Measurements from ENCODE around the gene FERMT3. TPM values are rescaled to one million over a fixed set of nuclear protein-coding genes. Genes with fewer than 3 reads are reported as not detected.

FERMT3 gene
- polyA plus RNA-seq, 1 of the 3 experiments (the other 2 are of a cell fraction): 1.4 TPM

DNA sequence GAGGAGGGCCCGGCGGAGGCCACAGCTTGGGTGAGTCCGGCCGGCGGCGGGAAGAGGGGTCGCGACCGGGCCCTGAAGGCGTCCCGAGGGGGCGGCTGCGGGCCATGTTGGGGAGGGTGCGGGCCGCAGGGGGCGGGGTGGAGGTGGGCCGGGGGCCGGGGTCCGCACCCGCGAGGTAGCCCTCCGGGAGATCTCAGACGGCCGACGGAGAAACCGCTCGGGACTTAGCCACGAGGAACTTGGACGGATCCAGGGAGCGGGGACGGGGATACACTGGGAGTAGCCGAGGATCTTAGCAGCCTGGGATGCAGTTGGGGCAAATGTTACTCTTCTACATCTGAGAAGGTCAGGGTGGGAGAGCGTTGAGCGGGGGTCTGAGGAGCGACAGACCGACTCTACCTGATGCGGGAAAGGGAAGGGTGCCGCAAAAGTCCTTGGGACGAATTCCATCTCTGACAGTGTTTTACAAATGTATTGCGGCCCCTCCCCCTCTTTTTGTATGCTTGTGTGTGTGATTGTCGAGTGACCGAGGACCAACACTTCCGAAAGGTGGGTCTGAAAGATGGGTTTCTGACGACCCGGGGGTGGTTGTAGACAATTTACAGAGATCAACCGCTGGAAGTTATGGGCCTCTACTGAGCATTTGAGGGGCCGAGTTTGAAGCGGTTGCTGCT is 19.9 kb upstream of the FERMT3 start:
- H3K9ac ChIP-seq: no peak overlapping the region

DNA sequence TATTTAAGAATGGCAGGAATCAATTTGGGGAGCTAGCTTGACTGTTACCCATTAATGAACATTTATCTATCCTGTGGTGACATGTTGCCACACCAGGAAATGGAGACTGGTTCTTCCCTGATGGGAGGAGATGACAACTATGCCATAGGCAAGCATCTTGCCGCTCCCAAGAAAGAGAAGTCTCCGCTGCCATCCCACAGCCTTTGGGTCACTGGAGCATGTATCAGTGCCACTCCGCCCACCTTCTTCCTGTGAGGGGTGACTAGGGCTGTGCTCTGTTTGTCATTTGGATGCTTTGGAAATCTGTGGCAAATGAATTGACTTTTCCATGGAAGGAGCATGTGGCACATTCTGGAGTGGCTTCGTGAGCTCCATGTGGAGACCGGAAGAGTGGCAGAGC is 14.1 kb upstream of the FERMT3 start:
- POLR2A ChIA-PET: interaction anchor here (0.9 kb wide), 1 partner anchor 9 kb away, joined by 3 read pairs; no protein-coding TSS in a partner anchor
- Histone ChIP-seq H3K9me3 (no peaks in the 10 kb centered on the region), H3K27ac (ENCODE audit: low read depth in 2 of 2, low read length in 1 of 2) (no peak overlapping the region), H3K9ac (no peak overlapping the region), H3K4me3 (ENCODE audit: low read depth in 2 of 2, low read length in 1 of 2) (no peak overlapping the region), H3K27me3 (ENCODE audit: insufficient read depth) (no peaks in the 10 kb centered on the region), H2AFZ (ENCODE audit: low read depth) (no peak overlapping the region), H3K4me1 (ENCODE audit: control insufficient read depth in 1 of 2, insufficient read depth in 2 of 2, low read depth in 1 of 2, low read length in 1 of 2) (no peaks in the 10 kb centered on the region), H3K36me3 (replicated peaks in 1 of 2; ENCODE audit: control insufficient read depth in 1 of 2, insufficient read depth in 2 of 2, low read length in 1 of 2) (peaks cover 48 to 54% of the 10 kb centered on the region in 2 experiments), H4K20me1 (ENCODE audit: insufficient read depth) (peaks cover 43% of the 10 kb centered on the region), H3K79me2 (ENCODE audit: insufficient read depth) (peaks cover 13% of the 10 kb centered on the region), H3K4me2 (no peak overlapping the region), H3F3A (replicated peaks; ENCODE audit: insufficient read depth) (peaks cover 10% of the 10 kb centered on the region), H3K9me2 (no peaks in the 10 kb centered on the region)
- WGBS (ENCODE audit: low lambda C conversion rate): 97% methylated on average over 5 of the region's 5 CpGs
- CTCF ChIA-PET: interaction anchor here (0.7 to 2.4 kb wide), 2 partner anchors 12 to 55 kb away, joined by 3 to 7 read pairs; partner anchors contain the start of gene PPP1R14B
- DNase-seq: no peak
- TF ChIP-seq, protein P1, sequence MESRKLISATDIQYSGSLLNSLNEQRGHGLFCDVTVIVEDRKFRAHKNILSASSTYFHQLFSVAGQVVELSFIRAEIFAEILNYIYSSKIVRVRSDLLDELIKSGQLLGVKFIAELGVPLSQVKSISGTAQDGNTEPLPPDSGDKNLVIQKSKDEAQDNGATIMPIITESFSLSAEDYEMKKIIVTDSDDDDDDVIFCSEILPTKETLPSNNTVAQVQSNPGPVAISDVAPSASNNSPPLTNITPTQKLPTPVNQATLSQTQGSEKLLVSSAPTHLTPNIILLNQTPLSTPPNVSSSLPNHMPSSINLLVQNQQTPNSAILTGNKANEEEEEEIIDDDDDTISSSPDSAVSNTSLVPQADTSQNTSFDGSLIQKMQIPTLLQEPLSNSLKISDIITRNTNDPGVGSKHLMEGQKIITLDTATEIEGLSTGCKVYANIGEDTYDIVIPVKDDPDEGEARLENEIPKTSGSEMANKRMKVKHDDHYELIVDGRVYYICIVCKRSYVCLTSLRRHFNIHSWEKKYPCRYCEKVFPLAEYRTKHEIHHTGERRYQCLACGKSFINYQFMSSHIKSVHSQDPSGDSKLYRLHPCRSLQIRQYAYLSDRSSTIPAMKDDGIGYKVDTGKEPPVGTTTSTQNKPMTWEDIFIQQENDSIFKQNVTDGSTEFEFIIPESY (IDR thresholded peaks at IDR 0.05; ENCODE audit: borderline replicate concordance, low read depth): no peak
- TF ChIP-seq, protein P2, sequence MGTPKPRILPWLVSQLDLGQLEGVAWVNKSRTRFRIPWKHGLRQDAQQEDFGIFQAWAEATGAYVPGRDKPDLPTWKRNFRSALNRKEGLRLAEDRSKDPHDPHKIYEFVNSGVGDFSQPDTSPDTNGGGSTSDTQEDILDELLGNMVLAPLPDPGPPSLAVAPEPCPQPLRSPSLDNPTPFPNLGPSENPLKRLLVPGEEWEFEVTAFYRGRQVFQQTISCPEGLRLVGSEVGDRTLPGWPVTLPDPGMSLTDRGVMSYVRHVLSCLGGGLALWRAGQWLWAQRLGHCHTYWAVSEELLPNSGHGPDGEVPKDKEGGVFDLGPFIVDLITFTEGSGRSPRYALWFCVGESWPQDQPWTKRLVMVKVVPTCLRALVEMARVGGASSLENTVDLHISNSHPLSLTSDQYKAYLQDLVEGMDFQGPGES (IDR thresholded peaks at IDR 0.05; ENCODE audit: low read depth, low read length): no peak
- TF ChIP-seq FOXJ3 (CRISPR knock-in tag; IDR thresholded peaks at IDR 0.05): no peak
- TF ChIP-seq, protein P3, sequence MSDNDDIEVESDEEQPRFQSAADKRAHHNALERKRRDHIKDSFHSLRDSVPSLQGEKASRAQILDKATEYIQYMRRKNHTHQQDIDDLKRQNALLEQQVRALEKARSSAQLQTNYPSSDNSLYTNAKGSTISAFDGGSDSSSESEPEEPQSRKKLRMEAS (IDR thresholded peaks at IDR 0.05; ENCODE audit: low read depth): no peak
- TF ChIP-seq SMC3 (IDR thresholded peaks at IDR 0.05; ENCODE audit: low read depth, low read length): no peak
- no peak for TF ChIP-seq EP300 (IDR thresholded peaks at IDR 0.05; ENCODE audit: borderline replicate concordance in 1 of 2, low read depth in 1 of 2, low read length in 1 of 2)
- TF ChIP-seq RCOR1 (IDR thresholded peaks at IDR 0.05; ENCODE audit: low read length): no peak
- TF ChIP-seq, protein P4, sequence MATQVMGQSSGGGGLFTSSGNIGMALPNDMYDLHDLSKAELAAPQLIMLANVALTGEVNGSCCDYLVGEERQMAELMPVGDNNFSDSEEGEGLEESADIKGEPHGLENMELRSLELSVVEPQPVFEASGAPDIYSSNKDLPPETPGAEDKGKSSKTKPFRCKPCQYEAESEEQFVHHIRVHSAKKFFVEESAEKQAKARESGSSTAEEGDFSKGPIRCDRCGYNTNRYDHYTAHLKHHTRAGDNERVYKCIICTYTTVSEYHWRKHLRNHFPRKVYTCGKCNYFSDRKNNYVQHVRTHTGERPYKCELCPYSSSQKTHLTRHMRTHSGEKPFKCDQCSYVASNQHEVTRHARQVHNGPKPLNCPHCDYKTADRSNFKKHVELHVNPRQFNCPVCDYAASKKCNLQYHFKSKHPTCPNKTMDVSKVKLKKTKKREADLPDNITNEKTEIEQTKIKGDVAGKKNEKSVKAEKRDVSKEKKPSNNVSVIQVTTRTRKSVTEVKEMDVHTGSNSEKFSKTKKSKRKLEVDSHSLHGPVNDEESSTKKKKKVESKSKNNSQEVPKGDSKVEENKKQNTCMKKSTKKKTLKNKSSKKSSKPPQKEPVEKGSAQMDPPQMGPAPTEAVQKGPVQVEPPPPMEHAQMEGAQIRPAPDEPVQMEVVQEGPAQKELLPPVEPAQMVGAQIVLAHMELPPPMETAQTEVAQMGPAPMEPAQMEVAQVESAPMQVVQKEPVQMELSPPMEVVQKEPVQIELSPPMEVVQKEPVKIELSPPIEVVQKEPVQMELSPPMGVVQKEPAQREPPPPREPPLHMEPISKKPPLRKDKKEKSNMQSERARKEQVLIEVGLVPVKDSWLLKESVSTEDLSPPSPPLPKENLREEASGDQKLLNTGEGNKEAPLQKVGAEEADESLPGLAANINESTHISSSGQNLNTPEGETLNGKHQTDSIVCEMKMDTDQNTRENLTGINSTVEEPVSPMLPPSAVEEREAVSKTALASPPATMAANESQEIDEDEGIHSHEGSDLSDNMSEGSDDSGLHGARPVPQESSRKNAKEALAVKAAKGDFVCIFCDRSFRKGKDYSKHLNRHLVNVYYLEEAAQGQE (IDR thresholded peaks at IDR 0.05; ENCODE audit: low read depth, low read length): no peak
- TF ChIP-seq, protein P5, sequence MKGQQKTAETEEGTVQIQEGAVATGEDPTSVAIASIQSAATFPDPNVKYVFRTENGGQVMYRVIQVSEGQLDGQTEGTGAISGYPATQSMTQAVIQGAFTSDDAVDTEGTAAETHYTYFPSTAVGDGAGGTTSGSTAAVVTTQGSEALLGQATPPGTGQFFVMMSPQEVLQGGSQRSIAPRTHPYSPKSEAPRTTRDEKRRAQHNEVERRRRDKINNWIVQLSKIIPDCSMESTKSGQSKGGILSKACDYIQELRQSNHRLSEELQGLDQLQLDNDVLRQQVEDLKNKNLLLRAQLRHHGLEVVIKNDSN (IDR thresholded peaks at IDR 0.05; ENCODE audit: borderline replicate concordance, low read depth): no peak
- TF ChIP-seq CHD2 (IDR thresholded peaks at IDR 0.05; ENCODE audit: low read length, partially characterized antibody): no peak

More for the DNA sequence above, 19.9 kb upstream of the FERMT3 start:
- TF ChIP-seq RAD21 (IDR thresholded peaks at IDR 0.05; ENCODE audit: low read length) (no peak), TCF12 (IDR thresholded peaks at IDR 0.05) (no peak), NRF1 (IDR thresholded peaks at IDR 0.05; ENCODE audit: low read depth, low read length) (no peak), YY1 (IDR thresholded peaks at IDR 0.05; ENCODE audit: low read depth) (no peak), TAF1 (IDR thresholded peaks at IDR 0.05; ENCODE audit: borderline replicate concordance, low read depth, low read length) (no peak), RFX5 (IDR thresholded peaks at IDR 0.05; ENCODE audit: low read length) (no peak), MXI1 (IDR thresholded peaks at IDR 0.05; ENCODE audit: low read depth, low read length) (no peak)
- TF ChIP-seq, protein P6, sequence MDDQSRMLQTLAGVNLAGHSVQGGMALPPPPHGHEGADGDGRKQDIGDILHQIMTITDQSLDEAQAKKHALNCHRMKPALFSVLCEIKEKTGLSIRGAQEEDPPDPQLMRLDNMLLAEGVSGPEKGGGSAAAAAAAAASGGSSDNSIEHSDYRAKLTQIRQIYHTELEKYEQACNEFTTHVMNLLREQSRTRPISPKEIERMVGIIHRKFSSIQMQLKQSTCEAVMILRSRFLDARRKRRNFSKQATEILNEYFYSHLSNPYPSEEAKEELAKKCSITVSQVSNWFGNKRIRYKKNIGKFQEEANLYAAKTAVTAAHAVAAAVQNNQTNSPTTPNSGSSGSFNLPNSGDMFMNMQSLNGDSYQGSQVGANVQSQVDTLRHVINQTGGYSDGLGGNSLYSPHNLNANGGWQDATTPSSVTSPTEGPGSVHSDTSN (IDR thresholded peaks at IDR 0.05): no peak
- no peak overlapping the region for H3K4me2 ChIP-seq
- H4K20me1 ChIP-seq (ENCODE audit: insufficient read depth): peaks cover 27% of the 10 kb centered on the region
- peaks cover 0 to 8% of the 10 kb centered on the region in 2 experiments for H3K36me3 ChIP-seq (replicated peaks in 1 of 2; ENCODE audit: control insufficient read depth in 1 of 2, insufficient read depth in 2 of 2, low read length in 1 of 2)
- H3K27me3 ChIP-seq (ENCODE audit: insufficient read depth): no peaks in the 10 kb centered on the region
- no peak for DNase-seq
- peaks cover 30% of the 10 kb centered on the region for H3K79me2 ChIP-seq (ENCODE audit: insufficient read depth)
- H3K4me1 ChIP-seq (ENCODE audit: control insufficient read depth in 1 of 2, insufficient read depth in 2 of 2, low read depth in 1 of 2, low read length in 1 of 2): peaks cover 3 to 17% of the 10 kb centered on the region in 2 experiments; a peak in 1 of 4 replicates
- H3K27ac ChIP-seq (ENCODE audit: low read depth in 2 of 2, low read length in 1 of 2): peak overlapping the region in 1 of 2 experiments; percentile 64; a peak in 2 of 4 replicates
- H2AFZ ChIP-seq (ENCODE audit: low read depth): no peak overlapping the region
- POLR2A ChIA-PET: interaction anchor here (1.0 to 1.9 kb wide), 6 partner anchors 14 to 85 kb away, joined by 3 to 8 read pairs (median 5); partner anchors contain the start of gene NUDT22
- no peaks in the 10 kb centered on the region for H3K9me3 ChIP-seq
- CTCF ChIA-PET: interaction anchor here (0.9 to 2.1 kb wide), 6 partner anchors 8 to 45 kb away, joined by 3 to 7 read pairs (median 4); partner anchors contain the start of genes FERMT3, NUDT22 and TRPT1
- WGBS (ENCODE audit: low lambda C conversion rate): 4% methylated on average over 18 of the region's 48 CpGs
- H3K9me2 ChIP-seq: no peaks in the 10 kb centered on the region
- H3K4me3 ChIP-seq (ENCODE audit: low read depth in 2 of 2, low read length in 1 of 2): no peak overlapping the region
- peaks cover 12% of the 10 kb centered on the region for H3F3A ChIP-seq (replicated peaks; ENCODE audit: insufficient read depth)

Measured in SK-N-SH (cell line).